ENCODE measurements around the gene IGF2R.

DNA sequence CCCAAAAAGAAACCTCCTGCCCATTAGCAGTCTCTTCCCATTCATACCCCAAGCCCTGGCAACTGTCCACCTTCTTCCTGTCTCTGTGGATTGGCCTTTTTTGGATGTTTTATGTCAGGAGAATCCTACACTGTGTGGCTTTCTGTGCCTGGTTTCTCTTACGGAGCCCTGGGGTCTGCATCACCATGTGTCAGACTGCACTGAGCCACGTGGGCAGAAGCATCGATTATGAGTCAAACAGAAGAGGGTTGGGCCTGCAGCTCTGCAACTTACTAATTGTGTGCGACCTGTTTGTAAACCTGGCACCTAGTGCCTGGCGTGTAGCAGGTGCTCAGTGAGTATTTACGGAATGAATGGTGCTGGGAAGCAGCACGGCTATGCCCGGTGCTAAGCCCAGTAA, 62.6 kb downstream of the IGF2R start:
- TF ChIP-seq, protein P1, sequence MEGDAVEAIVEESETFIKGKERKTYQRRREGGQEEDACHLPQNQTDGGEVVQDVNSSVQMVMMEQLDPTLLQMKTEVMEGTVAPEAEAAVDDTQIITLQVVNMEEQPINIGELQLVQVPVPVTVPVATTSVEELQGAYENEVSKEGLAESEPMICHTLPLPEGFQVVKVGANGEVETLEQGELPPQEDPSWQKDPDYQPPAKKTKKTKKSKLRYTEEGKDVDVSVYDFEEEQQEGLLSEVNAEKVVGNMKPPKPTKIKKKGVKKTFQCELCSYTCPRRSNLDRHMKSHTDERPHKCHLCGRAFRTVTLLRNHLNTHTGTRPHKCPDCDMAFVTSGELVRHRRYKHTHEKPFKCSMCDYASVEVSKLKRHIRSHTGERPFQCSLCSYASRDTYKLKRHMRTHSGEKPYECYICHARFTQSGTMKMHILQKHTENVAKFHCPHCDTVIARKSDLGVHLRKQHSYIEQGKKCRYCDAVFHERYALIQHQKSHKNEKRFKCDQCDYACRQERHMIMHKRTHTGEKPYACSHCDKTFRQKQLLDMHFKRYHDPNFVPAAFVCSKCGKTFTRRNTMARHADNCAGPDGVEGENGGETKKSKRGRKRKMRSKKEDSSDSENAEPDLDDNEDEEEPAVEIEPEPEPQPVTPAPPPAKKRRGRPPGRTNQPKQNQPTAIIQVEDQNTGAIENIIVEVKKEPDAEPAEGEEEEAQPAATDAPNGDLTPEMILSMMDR (IDR thresholded peaks at IDR 0.05; ENCODE audit: low read depth, low read length), result no peak
- no peak for TF ChIP-seq EZH2phosphoT487 (IDR thresholded peaks at IDR 0.05; ENCODE audit: low read depth)
